GM12878 (cell line): ENCODE data around the gene CLASP1. TPM values are rescaled to one million over a fixed set of nuclear protein-coding genes. Genes with fewer than 3 reads are reported as not detected.

Experiments
- ATAC-seq: fragments of 200-7000 bp; cut with Tn5 transposase; 3 replicates; pipeline ENCODE4 v1.9.1; 2020; ENCODE audit warnings: mild to moderate bottlenecking, moderate library complexity
- BruUV-seq: library from RNA; stranded (reverse); fragments of 400-500 nt; replicated peaks from 2 replicates; lab custom pipeline; 2021; lab: Mats Ljungman, UMichigan
- CTCF ChIA-PET: fragments of 300-600 bp; sonication (Branson Sonifier 250); formaldehyde crosslinking; extraction: SDS; loops from one replicate; lab custom pipeline; 2021; ENCODE audit warnings: inconsistent platforms; lab: Yijun Ruan, JAX
- POLR2A ChIA-PET: fragments of 350-600 bp; formaldehyde crosslinking; extraction: SDS; loops from one replicate; lab custom pipeline; 2021; ENCODE audit warnings: inconsistent platforms; lab: Charles Lee
- RAD21 ChIA-PET: fragments of 300-600 bp; sonication (Branson Sonifier 250); formaldehyde crosslinking; loops from one replicate; lab custom pipeline; 2023; ENCODE audit warnings: antibody characterized with exemption; ENCODE audit not compliant: unreplicated experiment; lab: Charles Lee
- SMC1A ChIA-PET: fragments of 300-600 bp; sonication (Branson Sonifier 250); formaldehyde crosslinking; loops from one replicate; lab custom pipeline; 2023; ENCODE audit not compliant: unreplicated experiment, uncharacterized antibody; lab: Charles Lee
- DNase-seq: peaks from one replicate; pipeline ENCODE4 v3.0.0-alpha.2; 2011; ENCODE audit warnings: low read depth, low spot score
- FAIRE-seq: peaks from 3 replicates; lab custom pipeline; 2011; peaks lifted over from hg19 to GRCh38; lab: Jason Lieb, UNC
- H2AFZ ChIP-seq: 2 replicates; pipeline ENCODE4 v1.6.0; 2011; ENCODE audit warnings: low read depth, low read length, control low read depth; ENCODE audit not compliant: control insufficient read depth
- H3K27ac ChIP-seq: 2 replicates; pipeline ENCODE4 v1.5.1; 2011; ENCODE audit warnings: control low read depth; ENCODE audit not compliant: control insufficient read depth, insufficient read depth
- H3K27me3 ChIP-seq, 2 experiments: replicated peaks in 1 of 2; 2 replicates each; pipeline versions ENCODE4 v1.6.0 to v1.6.1; 2011; ENCODE audit warnings: low read length in 1 of 2; ENCODE audit not compliant: control insufficient read depth in 2 of 2, insufficient read depth in 2 of 2
- H3K36me3 ChIP-seq, 2 experiments: 2 replicates each; pipeline ENCODE4 v1.5.1; 2011; ENCODE audit warnings: low read length in 1 of 2; ENCODE audit not compliant: control insufficient read depth in 2 of 2, insufficient read depth in 2 of 2
- H3K4me1 ChIP-seq: 2 replicates; pipeline ENCODE4 v1.6.1; 2011; ENCODE audit warnings: mild to moderate bottlenecking, low read length, moderate library complexity, mixed read lengths; ENCODE audit not compliant: control insufficient read depth, insufficient read depth
- H3K4me2 ChIP-seq: 2 replicates; pipeline ENCODE4 v1.6.0; 2011; ENCODE audit warnings: control low read depth; ENCODE audit not compliant: control insufficient read depth, insufficient read depth
- H3K4me3 ChIP-seq: fragments of 200-600 bp; sonication (generic); 2 replicates; pipeline ENCODE4 v1.5.1; 2016
- H3K79me2 ChIP-seq: 2 replicates; pipeline ENCODE4 v1.6.0; 2011; ENCODE audit warnings: low read length; ENCODE audit not compliant: control insufficient read depth, insufficient read depth
- H3K9ac ChIP-seq: 2 replicates; pipeline ENCODE4 v1.8.0; 2011; ENCODE audit warnings: low read length, control low read depth, mixed read lengths; ENCODE audit not compliant: control insufficient read depth, insufficient read depth
- H3K9me3 ChIP-seq: replicated peaks from 3 replicates; pipeline ENCODE4 v1.5.1; 2011; ENCODE audit warnings: mild to moderate bottlenecking, low read length; ENCODE audit not compliant: control insufficient read depth, insufficient read depth
- H4K20me1 ChIP-seq: 2 replicates; pipeline ENCODE4 v1.6.0; 2011; ENCODE audit not compliant: control insufficient read depth, insufficient read depth
- BHLHE40 ChIP-seq, 2 experiments: fragments of 450-650 bp in 1 of 2; IDR thresholded peaks; 2 replicates each; pipeline ENCODE4 v1.6.1; 2011 to 2017; ENCODE audit warnings: low read depth in 2 of 2, borderline replicate concordance in 1 of 2, improper control_type of control experiment in 1 of 2, low read length in 1 of 2, mild to moderate bottlenecking in 1 of 2
- BMI1 ChIP-seq: fragments of 450-650 bp; IDR thresholded peaks from 2 replicates; pipeline ENCODE4 v1.6.1; 2016; ENCODE audit warnings: mild to moderate bottlenecking, moderate library complexity, borderline replicate concordance
- GATAD2B ChIP-seq: fragments of 450-650 bp; conservative IDR thresholded peaks from 2 replicates; pipeline ENCODE4 v1.6.1; 2017; ENCODE audit warnings: low read depth, mild to moderate bottlenecking, moderate library complexity
- PAX5 ChIP-seq: IDR thresholded peaks from 2 replicates; pipeline ENCODE4 v1.6.1; 2011; ENCODE audit warnings: low read depth, low read length, borderline replicate concordance
- POLR2AphosphoS2 ChIP-seq: IDR thresholded peaks from 2 replicates; pipeline ENCODE4 v1.6.1; 2011; ENCODE audit warnings: low read depth, mild to moderate bottlenecking, low read length, improper control_type of control experiment, moderate library complexity
- RUNX3 ChIP-seq: IDR thresholded peaks from 2 replicates; pipeline ENCODE4 v1.6.1; 2012; ENCODE audit warnings: low read length, inconsistent platforms
- ZZZ3 ChIP-seq: IDR thresholded peaks from 2 replicates; pipeline ENCODE4 v1.6.1; 2011; ENCODE audit warnings: low read depth; ENCODE audit not compliant: control insufficient read depth, insufficient read length
- WGBS: methylation state at CpG from one replicate; pipeline ENCODE4 v1.1.6; 2016; ENCODE audit warnings: low lambda C conversion rate; ENCODE audit not compliant: insufficient replicate concordance, insufficient coverage; ENCODE audit errors: missing lambda C conversion rate; 5-methylcytosine and 5-hydroxymethylcytosine counted together
- in situ Hi-C: fragments of 300-500 bp; cut with MboI; formaldehyde crosslinking; loops from 9 replicates; pipeline ENCODE4 v1.14.3; 2018; ENCODE audit warnings: mixed read lengths
- intact Hi-C: fragments of 100-400 bp; cut with micrococcal nuclease; formaldehyde crosslinking; loops from one replicate; pipeline ENCODE4 v1.14.2; 2022; ENCODE audit not compliant: unreplicated experiment
- polyA plus RNA-seq, 11 experiments: library from polyadenylated mRNA; depleted of rRNA in 4 of 11; unstranded in 6 of 11; stranded (reverse) in 5 of 11; fragments of >200 nt; fragmentation: Nextera tagmentation in 4 of 11; fragmentation: Illumina TruSeq in 1 of 11; extraction: Ambion mirVana in 4 of 11; extraction: Trizol in 1 of 11; gene quantifications; 1 replicate in 1 of 11; 2 replicates in 10 of 11; pipeline versions ENCODE4 v1.2.1 to v1.2.3, GENCODE V29; 2011 to 2016; ENCODE audit warnings: inconsistent platforms in 2 of 11, missing spikeins in 2 of 11, low read depth in 1 of 11
- total RNA-seq, 4 experiments: library from RNA; depleted of rRNA in 3 of 4; stranded (reverse); fragments of >200 nt in 3 of 4; fragmentation: Illumina TruSeq in 1 of 4; extraction: Trizol in 1 of 4; gene quantifications; 2 replicates each; pipeline versions ENCODE4 v1.2.1 to v1.2.3, GENCODE V29; 2013 to 2021

CLASP1 gene
- total and polyA plus RNA-seq, 10 of the 15 experiments (the other 5 are each of a cell fraction or from before 2014, with no cell fraction given): 1.4 to 62.4 (median 32.9) TPM

DNA sequence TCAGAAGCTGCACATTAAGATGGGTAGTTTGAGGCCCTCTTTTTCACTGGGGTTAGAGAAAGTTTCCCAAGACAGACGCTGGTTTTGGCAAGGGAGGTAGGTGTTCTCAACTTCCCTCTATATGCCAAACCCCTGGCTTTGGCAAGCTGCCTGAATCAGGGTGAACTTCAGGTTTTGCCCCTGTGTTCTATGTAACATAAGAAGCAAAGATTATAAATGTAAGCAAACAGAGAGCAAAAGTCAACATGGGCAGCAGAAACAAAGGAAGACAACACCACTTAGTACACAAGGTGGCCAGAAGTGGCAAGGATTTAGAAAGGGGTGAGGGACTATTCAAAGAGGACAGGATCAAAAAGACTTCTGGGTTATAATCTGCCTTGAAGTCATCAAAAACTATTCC is 293.8 kb downstream of the CLASP1 start:
- Histone ChIP-seq H3K4me3 (no peak overlapping the region), H3K4me2 (no peak overlapping the region), H3K36me3 (peaks cover 15% of the 10 kb centered on the region in 2 experiments), H3K27ac (no peak overlapping the region), H2AFZ (no peak overlapping the region), H3K4me1 (no peaks in the 10 kb centered on the region), H3K9ac (no peak overlapping the region), H3K27me3 (no peaks in the 10 kb centered on the region), H3K79me2 (no peaks in the 10 kb centered on the region), H3K9me3 (no peaks in the 10 kb centered on the region), H4K20me1 (no peaks in the 10 kb centered on the region)
- BruUV-seq: no TSS peak
- ChIA-PET RAD21 (interaction anchor here (1.3 to 1.7 kb wide), 3 partner anchors 260 to 270 kb away, joined by 4 to 8 read pairs (median 5); no protein-coding TSS in a partner anchor), CTCF (interaction anchor here (0.7 to 5.9 kb wide), 26 partner anchors 9 to 393 kb away, joined by 3 to 32 read pairs (median 4); no protein-coding TSS in a partner anchor), POLR2A (no interaction called here), SMC1A (interaction anchor here (1.0 to 1.6 kb wide), 3 partner anchors 13 to 270 kb away, joined by 3 to 6 read pairs (median 3); no protein-coding TSS in a partner anchor)
- FAIRE-seq: no peak
- no peak for ATAC-seq
- no peak for DNase-seq
- TF ChIP-seq PAX5: no peak
- TF ChIP-seq BHLHE40 (IDR thresholded peaks at IDR 0.05; ENCODE audit: borderline replicate concordance in 1 of 2, low read depth in 2 of 2, low read length in 1 of 2): no peak
- no peak for TF ChIP-seq ZZZ3
- no peak for TF ChIP-seq RUNX3
- no peak for TF ChIP-seq GATAD2B
- no peak for TF ChIP-seq BMI1
- TF ChIP-seq POLR2AphosphoS2: no peak
- in situ Hi-C loops: no loop called here
- WGBS: 94% methylated on average over 1 of the region's 1 CpG
- intact Hi-C loops: no loop called here
